WTC11 (cell line): ENCODE measurements around the gene REEP1. TPM values are rescaled to one million over a fixed set of nuclear protein-coding genes. Genes with fewer than 3 reads are reported as not detected.

Experiments
- ATAC-seq: fragments of 200-7000 bp; cut with Tn5 transposase; 2 replicates; pipeline ENCODE4 v1.10.0; 2021; ENCODE audit warnings: mild to moderate bottlenecking, moderate library complexity
- CTCF ChIA-PET: fragments of 300-600 bp; sonication (Branson Sonifier 250); formaldehyde crosslinking; loops from one replicate; lab custom pipeline; 2021; ENCODE audit warnings: antibody characterized with exemption; lab: Charles Lee
- POLR2A ChIA-PET: fragments of 350-600 bp; sonication (Branson Sonifier 250); formaldehyde crosslinking; loops from one replicate; lab custom pipeline; 2021; ENCODE audit warnings: antibody characterized with exemption; lab: Charles Lee
- DNase-seq: peaks from one replicate; pipeline ENCODE4 v3.0.0; 2021; ENCODE audit warnings: low spot score
- H3K27ac Mint-ChIP-seq: 2 replicates; pipeline ENCODE4 v1.8.0; 2021; ENCODE audit warnings: mixed read lengths
- H3K27me3 Mint-ChIP-seq: 2 replicates; pipeline ENCODE4 v1.8.0; 2021; ENCODE audit warnings: low read depth, mild to moderate bottlenecking, moderate library complexity, mixed read lengths
- H3K36me3 Mint-ChIP-seq: 2 replicates; pipeline ENCODE4 v1.8.0; 2021; ENCODE audit warnings: mixed read lengths
- H3K4me1 Mint-ChIP-seq: 2 replicates; pipeline ENCODE4 v1.8.0; 2022; ENCODE audit warnings: mixed read lengths
- H3K4me3 Mint-ChIP-seq: 2 replicates; pipeline ENCODE4 v1.8.0; 2021; ENCODE audit warnings: mild to moderate bottlenecking, moderate library complexity, mixed read lengths
- H3K9me3 Mint-ChIP-seq: 2 replicates; pipeline ENCODE4 v1.8.0; 2021; ENCODE audit warnings: mixed read lengths
- ATF2 ChIP-seq: sonication (generic); formaldehyde crosslinking; IDR thresholded peaks from 2 replicates; pipeline ENCODE4 v1.8.1; 2022; ENCODE audit warnings: low read depth, missing genetic modification reagents, borderline replicate concordance
- E2F4 ChIP-seq: sonication (generic); formaldehyde crosslinking; IDR thresholded peaks from 2 replicates; pipeline ENCODE4 v1.8.1; 2022; ENCODE audit warnings: low read depth, mild to moderate bottlenecking, moderate library complexity, missing genetic modification reagents, borderline replicate concordance
- ERG ChIP-seq: fragments of 250-450 bp; sonication (Bioruptor Pico); IDR thresholded peaks from 2 replicates; pipeline ENCODE4 v1.8.0; 2021; ENCODE audit warnings: mild to moderate bottlenecking
- FOXK1 ChIP-seq: sonication (generic); formaldehyde crosslinking; IDR thresholded peaks from 2 replicates; pipeline ENCODE4 v1.8.0; 2022; ENCODE audit warnings: mild to moderate bottlenecking, moderate library complexity, missing genetic modification reagents
- MAX ChIP-seq: sonication (generic); formaldehyde crosslinking; IDR thresholded peaks from 2 replicates; pipeline ENCODE4 v1.8.0; 2022; ENCODE audit warnings: mild to moderate bottlenecking, missing genetic modification reagents
- NFYB ChIP-seq: sonication (generic); formaldehyde crosslinking; conservative IDR thresholded peaks from 2 replicates; pipeline ENCODE4 v1.8.0; 2022; ENCODE audit warnings: low read depth, missing genetic modification reagents
- NR1H2 ChIP-seq: sonication (generic); formaldehyde crosslinking; IDR thresholded peaks from 2 replicates; pipeline ENCODE4 v1.9.0; 2021; ENCODE audit warnings: mild to moderate bottlenecking, moderate library complexity, missing genetic modification reagents
- PRRX2 ChIP-seq: fragments of 250-450 bp; sonication (Bioruptor Pico); IDR thresholded peaks from 2 replicates; pipeline ENCODE4 v1.8.0; 2021; ENCODE audit warnings: mild to moderate bottlenecking
- ZNF317 ChIP-seq: sonication (generic); formaldehyde crosslinking; IDR thresholded peaks from 2 replicates; pipeline ENCODE4 v1.8.1; 2023; ENCODE audit warnings: low read depth, mild to moderate bottlenecking, moderate library complexity, missing genetic modification reagents, borderline replicate concordance
- total RNA-seq: library from RNA; stranded (reverse); gene quantifications from 3 replicates; pipeline ENCODE4 v1.2.3, GENCODE V29; 2021
- TF ChIP-seq, protein P1 (sequence below): sonication (generic); formaldehyde crosslinking; IDR thresholded peaks from 2 replicates; pipeline ENCODE4 v1.8.1; 2022; ENCODE audit warnings: mild to moderate bottlenecking, missing genetic modification reagents, moderate library complexity, borderline replicate concordance
- TF ChIP-seq, protein P2 (sequence below): sonication (generic); formaldehyde crosslinking; IDR thresholded peaks from 2 replicates; pipeline ENCODE4 v1.8.0; 2023; ENCODE audit warnings: missing genetic modification reagents
- TF ChIP-seq, protein P3 (sequence below): sonication (generic); formaldehyde crosslinking; IDR thresholded peaks from 2 replicates; pipeline ENCODE4 v1.8.1; 2023; ENCODE audit warnings: mild to moderate bottlenecking, missing genetic modification reagents, borderline replicate concordance
- TF ChIP-seq, protein P4 (sequence below): sonication (generic); formaldehyde crosslinking; IDR thresholded peaks from 2 replicates; pipeline ENCODE4 v1.8.0; 2022; ENCODE audit warnings: missing genetic modification reagents
- TF ChIP-seq, protein P5 (sequence below): fragments of 250-450 bp; sonication (Bioruptor Pico); IDR thresholded peaks from 2 replicates; pipeline ENCODE4 v1.9.0; 2021; ENCODE audit warnings: moderate library complexity, mild to moderate bottlenecking, inconsistent platforms, borderline replicate concordance
- TF ChIP-seq, protein P6 (sequence below): sonication (generic); formaldehyde crosslinking; IDR thresholded peaks from 2 replicates; pipeline ENCODE4 v1.8.0; 2022; ENCODE audit warnings: mild to moderate bottlenecking, missing genetic modification reagents

REEP1 gene
- total RNA-seq, 1 experiment from 2014 or later, result 1.9 TPM

DNA sequence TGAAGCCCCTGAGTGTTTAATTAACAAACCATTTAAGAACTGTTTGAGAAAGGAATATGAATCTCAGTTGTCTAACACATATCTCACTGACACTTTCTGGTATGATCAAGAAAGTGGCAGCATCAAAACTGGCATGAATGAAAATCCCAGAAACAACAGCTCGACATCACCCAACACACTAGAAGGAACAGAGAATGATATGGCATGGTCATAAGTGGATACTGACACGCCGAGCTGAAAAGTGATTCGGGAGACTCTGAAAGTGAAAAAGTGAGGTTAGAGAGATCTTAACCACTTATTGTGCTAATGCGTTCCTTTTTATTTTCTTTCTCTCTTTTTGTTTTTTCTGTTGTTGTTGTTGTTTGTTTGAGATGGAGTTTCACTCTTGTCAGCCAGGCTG lies 100.3 kb downstream of the REEP1 start:
- H3K27ac Mint-ChIP-seq, result no peak overlapping the region

More for the DNA sequence above, 100.3 kb downstream of the REEP1 start:
- ChIA-PET POLR2A (no interaction called here), CTCF (no interaction called here)
- H3K4me3 Mint-ChIP-seq, result no peak overlapping the region
- ATAC-seq, result no peak
- no peaks in the 10 kb centered on the region for H3K9me3 Mint-ChIP-seq
- no peak for TF ChIP-seq ATF2 (CRISPR knock-in tag)
- TF ChIP-seq PRRX2 (CRISPR knock-in tag), result no peak
- TF ChIP-seq, protein P1, sequence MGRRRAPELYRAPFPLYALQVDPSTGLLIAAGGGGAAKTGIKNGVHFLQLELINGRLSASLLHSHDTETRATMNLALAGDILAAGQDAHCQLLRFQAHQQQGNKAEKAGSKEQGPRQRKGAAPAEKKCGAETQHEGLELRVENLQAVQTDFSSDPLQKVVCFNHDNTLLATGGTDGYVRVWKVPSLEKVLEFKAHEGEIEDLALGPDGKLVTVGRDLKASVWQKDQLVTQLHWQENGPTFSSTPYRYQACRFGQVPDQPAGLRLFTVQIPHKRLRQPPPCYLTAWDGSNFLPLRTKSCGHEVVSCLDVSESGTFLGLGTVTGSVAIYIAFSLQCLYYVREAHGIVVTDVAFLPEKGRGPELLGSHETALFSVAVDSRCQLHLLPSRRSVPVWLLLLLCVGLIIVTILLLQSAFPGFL (CRISPR knock-in tag), result no peak
- TF ChIP-seq NR1H2 (CRISPR knock-in tag), result no peak
- TF ChIP-seq NFYB (CRISPR knock-in tag), result no peak
- no peak for TF ChIP-seq FOXK1 (CRISPR knock-in tag)
- TF ChIP-seq, protein P2, sequence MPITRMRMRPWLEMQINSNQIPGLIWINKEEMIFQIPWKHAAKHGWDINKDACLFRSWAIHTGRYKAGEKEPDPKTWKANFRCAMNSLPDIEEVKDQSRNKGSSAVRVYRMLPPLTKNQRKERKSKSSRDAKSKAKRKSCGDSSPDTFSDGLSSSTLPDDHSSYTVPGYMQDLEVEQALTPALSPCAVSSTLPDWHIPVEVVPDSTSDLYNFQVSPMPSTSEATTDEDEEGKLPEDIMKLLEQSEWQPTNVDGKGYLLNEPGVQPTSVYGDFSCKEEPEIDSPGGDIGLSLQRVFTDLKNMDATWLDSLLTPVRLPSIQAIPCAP (CRISPR knock-in tag), result no peak
- TF ChIP-seq, protein P3, sequence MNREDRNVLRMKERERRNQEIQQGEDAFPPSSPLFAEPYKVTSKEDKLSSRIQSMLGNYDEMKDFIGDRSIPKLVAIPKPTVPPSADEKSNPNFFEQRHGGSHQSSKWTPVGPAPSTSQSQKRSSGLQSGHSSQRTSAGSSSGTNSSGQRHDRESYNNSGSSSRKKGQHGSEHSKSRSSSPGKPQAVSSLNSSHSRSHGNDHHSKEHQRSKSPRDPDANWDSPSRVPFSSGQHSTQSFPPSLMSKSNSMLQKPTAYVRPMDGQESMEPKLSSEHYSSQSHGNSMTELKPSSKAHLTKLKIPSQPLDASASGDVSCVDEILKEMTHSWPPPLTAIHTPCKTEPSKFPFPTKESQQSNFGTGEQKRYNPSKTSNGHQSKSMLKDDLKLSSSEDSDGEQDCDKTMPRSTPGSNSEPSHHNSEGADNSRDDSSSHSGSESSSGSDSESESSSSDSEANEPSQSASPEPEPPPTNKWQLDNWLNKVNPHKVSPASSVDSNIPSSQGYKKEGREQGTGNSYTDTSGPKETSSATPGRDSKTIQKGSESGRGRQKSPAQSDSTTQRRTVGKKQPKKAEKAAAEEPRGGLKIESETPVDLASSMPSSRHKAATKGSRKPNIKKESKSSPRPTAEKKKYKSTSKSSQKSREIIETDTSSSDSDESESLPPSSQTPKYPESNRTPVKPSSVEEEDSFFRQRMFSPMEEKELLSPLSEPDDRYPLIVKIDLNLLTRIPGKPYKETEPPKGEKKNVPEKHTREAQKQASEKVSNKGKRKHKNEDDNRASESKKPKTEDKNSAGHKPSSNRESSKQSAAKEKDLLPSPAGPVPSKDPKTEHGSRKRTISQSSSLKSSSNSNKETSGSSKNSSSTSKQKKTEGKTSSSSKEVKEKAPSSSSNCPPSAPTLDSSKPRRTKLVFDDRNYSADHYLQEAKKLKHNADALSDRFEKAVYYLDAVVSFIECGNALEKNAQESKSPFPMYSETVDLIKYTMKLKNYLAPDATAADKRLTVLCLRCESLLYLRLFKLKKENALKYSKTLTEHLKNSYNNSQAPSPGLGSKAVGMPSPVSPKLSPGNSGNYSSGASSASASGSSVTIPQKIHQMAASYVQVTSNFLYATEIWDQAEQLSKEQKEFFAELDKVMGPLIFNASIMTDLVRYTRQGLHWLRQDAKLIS, result no peak
- no peak for TF ChIP-seq ZNF317
- no peak for TF ChIP-seq MAX
- TF ChIP-seq ERG (CRISPR knock-in tag), result no peak
- TF ChIP-seq, protein P4, sequence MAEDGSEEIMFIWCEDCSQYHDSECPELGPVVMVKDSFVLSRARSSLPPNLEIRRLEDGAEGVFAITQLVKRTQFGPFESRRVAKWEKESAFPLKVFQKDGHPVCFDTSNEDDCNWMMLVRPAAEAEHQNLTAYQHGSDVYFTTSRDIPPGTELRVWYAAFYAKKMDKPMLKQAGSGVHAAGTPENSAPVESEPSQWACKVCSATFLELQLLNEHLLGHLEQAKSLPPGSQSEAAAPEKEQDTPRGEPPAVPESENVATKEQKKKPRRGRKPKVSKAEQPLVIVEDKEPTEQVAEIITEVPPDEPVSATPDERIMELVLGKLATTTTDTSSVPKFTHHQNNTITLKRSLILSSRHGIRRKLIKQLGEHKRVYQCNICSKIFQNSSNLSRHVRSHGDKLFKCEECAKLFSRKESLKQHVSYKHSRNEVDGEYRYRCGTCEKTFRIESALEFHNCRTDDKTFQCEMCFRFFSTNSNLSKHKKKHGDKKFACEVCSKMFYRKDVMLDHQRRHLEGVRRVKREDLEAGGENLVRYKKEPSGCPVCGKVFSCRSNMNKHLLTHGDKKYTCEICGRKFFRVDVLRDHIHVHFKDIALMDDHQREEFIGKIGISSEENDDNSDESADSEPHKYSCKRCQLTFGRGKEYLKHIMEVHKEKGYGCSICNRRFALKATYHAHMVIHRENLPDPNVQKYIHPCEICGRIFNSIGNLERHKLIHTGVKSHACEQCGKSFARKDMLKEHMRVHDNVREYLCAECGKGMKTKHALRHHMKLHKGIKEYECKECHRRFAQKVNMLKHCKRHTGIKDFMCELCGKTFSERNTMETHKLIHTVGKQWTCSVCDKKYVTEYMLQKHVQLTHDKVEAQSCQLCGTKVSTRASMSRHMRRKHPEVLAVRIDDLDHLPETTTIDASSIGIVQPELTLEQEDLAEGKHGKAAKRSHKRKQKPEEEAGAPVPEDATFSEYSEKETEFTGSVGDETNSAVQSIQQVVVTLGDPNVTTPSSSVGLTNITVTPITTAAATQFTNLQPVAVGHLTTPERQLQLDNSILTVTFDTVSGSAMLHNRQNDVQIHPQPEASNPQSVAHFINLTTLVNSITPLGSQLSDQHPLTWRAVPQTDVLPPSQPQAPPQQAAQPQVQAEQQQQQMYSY (CRISPR knock-in tag), result no peak
- TF ChIP-seq, protein P5, sequence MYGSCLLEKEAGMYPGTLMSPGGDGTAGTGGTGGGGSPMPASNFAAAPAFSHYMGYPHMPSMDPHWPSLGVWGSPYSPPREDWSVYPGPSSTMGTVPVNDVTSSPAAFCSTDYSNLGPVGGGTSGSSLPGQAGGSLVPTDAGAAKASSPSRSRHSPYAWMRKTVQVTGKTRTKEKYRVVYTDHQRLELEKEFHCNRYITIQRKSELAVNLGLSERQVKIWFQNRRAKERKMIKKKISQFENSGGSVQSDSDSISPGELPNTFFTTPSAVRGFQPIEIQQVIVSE (CRISPR knock-in tag), result no peak
- TF ChIP-seq, protein P6, sequence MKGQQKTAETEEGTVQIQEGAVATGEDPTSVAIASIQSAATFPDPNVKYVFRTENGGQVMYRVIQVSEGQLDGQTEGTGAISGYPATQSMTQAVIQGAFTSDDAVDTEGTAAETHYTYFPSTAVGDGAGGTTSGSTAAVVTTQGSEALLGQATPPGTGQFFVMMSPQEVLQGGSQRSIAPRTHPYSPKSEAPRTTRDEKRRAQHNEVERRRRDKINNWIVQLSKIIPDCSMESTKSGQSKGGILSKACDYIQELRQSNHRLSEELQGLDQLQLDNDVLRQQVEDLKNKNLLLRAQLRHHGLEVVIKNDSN (CRISPR knock-in tag), result no peak
- no peak for TF ChIP-seq E2F4
- no peaks in the 10 kb centered on the region for H3K36me3 Mint-ChIP-seq
- H3K27me3 Mint-ChIP-seq, result peaks cover 6% of the 10 kb centered on the region; the same call in 1 of the 2 replicates
- DNase-seq, result no peak
- H3K4me1 Mint-ChIP-seq, result peaks cover 20% of the 10 kb centered on the region
